NCI-H345 treated with DMSO at 0.1 percent for 48 hours (cell line): ENCODE results near the gene BMP5.

ENCODE experiments used
- DNase-seq: peaks from one replicate; lab custom pipeline; 2025; ENCODE audit not compliant: unreplicated experiment; lab: John Stamatoyannopoulos, UW

The BMP5 gene

GRCh38 chr6:55818482-55818881 lies 56.9 kb downstream of the BMP5 start:
- DNase-seq, result no peak

GRCh38 chr6:55812509-55812908 lies 62.9 kb downstream of the BMP5 start:
- no peak for DNase-seq

DNA sequence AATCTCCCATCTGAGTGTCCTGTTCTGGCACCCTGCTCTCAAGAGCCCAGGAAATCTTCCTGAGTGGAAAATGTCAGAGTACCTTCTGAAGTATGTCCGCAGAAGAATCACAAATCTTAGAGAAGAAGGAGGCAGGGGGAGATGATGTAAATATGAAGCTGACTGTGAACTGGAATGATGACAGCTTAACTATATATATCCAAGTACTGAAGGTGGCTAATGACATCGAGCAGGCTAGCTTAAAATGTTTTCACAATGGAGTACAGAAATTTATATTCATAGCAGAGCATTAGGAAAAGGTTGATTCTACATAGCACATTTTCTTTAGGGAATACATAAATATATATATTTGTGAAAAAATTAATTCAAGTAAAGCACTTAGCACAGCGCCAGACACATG lies 64.3 kb downstream of the BMP5 start:
- DNase-seq, result no peak

DNA sequence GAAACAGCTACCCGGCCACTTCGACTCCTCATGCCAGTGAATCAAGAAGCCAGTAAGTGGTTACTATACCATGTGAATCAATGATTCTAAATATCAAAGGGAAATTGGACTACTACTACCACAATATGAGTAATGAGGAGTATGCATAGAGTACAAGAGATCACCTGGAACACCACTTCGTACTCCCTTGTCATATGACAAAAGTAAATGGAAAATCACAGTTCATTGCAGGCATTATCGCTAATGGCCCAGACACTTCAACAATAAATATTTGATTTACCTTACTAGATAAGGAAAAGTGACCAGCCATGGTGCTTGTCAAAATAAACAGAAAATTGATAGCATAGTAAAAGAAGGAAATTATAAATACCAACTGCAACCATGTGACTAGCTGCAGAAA lies 73.1 kb downstream of the BMP5 start:
- no peak for DNase-seq

- DNase-seq, result no peak
These were observed 76.8 kb downstream of the BMP5 start for GRCh38 chr6:55798571-55798970.

DNA sequence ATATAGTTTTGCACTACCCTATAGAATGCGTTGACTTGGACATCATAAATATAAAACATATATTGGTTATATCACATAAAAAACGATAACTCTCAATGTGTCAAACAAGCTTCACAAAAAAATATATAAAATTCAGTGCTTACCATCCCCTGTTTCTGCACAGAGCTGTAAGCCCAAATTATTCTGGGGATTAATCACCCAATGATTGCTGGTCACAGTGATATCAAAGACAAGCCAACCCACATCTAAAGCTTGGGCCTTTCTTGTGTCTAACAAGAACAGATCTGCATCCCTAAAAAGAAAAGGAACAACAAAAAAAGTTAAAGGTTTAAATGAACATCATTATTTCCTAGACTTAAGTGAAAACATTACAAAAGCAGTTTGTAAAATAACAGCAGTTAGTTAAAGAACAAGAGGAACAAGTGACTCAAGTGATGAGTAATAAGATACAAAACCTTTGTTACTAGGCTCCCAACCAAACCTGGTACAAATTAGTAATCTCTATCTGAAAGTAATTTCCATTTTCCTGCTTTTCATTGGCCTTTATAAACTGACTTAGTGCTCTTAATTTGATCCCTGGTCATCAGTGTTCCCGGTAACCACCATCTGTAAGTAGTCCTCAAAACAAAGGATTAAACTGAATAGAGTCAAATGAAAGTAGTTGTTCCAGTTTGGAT lies 81.1 kb downstream of the BMP5 start:
- no peak for DNase-seq

- DNase-seq, result no peak
These were observed 90.1 kb downstream of the BMP5 start for GRCh38 chr6:55785273-55785672.

DNA sequence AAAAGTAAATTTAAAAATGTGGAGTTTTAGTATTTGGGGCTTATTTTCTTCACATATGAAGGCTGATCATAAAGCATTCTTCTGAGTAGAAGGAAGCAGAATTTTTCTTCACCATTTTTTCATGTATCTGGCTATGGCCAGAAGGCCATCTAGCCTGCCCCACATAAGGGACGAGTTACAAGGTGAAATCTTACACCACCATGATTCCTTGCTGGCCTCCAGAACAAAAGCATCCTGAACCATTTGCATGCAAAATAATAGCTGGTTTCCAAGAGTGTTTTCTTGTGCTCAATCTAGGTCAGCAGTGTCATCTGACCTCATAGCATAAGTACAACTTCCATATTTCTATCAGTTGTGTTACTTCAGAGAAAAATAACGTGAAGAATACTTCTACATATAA lies 93.1 kb downstream of the BMP5 start:
- DNase-seq, result no peak

DNA sequence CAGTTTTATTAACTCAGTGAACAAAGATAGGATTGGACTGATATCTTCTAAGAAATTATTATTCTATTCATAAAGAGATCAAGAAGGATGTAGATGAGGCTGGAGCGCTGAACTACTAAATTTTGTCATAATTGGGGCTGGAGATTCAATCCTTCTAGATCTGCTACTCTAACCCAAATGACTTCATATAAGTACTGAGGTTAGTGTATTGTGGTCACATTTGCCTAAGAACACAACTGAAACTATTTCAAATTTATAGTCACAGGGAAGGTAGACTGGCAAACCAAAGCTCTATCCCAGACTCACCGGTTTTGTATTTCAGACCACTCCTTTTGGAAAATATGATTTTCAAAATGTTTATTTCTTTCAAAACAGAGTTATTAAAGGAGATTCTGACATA lies 96.7 kb downstream of the BMP5 start:
- DNase-seq, result no peak

DNA sequence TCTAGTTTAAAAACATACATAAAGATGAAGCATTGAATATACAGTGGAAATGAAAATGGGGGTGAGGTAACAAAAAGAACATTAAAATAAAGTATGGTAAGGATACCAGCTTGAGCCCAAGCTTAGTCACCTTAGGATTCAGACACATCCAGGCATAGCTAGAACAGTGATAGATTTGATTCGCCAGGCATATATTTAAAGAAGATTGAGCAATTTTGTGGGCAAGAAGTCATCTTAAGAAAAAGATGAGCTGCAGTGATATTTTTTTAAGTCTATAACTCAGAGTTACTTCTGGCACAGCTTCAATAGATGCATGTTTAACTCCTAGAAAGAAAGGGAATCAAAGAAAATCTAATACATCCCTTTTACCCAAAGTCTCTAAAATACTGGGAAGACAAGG lies 97.9 kb downstream of the BMP5 start:
- no peak for DNase-seq

DNA sequence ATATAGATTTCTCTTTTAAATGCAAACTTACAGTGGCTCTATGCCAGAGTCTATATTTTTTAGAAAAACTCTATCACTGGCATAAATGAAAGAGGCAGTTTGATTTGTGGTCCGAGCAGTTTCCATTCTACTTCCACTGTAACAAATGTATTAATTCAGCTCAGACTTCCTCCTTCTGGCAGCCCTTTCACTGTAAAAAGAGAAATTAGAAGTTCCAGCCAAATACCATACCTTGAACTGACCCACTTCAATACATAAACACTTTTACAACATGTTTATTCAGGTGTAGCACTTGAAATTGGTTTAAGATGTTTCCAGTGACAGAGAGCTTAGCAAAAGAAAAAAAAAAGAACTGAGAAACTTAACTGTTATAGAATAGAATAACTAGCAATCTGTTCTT lies 99.3 kb downstream of the BMP5 start:
- no peak for DNase-seq

- DNase-seq, result no peak
These were observed 100.4 kb downstream of the BMP5 start for GRCh38 chr6:55775029-55775318.

- DNase-seq, result no peak
These were observed 100.9 kb downstream of the BMP5 start for GRCh38 chr6:55774286-55775028.

- DNase-seq, result no peak
These were observed 101.7 kb downstream of the BMP5 start for GRCh38 chr6:55773620-55774216.

- no peak for DNase-seq
These were observed 102.7 kb downstream of the BMP5 start for GRCh38 chr6:55772730-55773129.

- DNase-seq, result no peak
These were observed 115.9 kb downstream of the BMP5 start for GRCh38 chr6:55759536-55759935.

DNA sequence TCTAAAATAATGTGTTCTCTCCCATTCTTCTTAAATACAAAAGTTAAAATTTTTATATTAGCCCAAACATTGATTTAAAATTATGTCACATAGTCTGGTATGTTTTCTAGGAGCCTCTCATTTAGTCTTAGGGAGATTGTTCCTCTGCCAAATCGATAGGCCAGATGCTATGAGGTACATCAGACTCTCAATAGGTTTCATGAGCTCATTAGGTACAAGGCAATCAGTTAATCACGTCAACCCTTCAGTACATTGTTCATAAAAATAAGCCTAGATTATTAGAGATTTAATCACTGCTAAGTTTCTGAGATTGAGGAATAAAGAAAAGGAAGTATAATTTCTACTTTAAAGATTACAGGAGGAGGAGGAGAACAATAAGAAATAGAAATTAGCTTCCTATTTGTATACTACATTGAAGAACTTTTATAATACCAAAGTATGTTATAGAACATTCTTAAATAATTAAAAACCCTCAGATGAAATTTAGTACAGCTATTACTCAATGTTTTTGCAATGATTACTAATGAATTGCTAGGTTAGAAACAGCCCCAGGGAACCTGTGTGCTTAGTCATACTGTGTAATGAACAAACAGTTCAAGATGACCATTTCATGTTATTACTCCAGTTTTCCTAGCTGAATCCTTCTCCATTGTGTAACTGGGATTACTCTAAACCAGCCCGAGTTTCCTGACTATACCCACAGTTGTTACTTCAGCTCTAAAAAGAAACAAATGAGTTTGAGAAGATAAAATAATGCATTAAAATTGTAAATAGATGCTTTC lies 117.0 kb downstream of the BMP5 start:
- no peak for DNase-seq

GRCh38 chr6:55756531-55757031 lies 118.8 kb downstream of the BMP5 start:
- no peak for DNase-seq

GRCh38 chr6:55748880-55749279 lies 126.5 kb downstream of the BMP5 start:
- DNase-seq, result no peak

GRCh38 chr6:55746473-55746872 lies 128.9 kb downstream of the BMP5 start:
- no peak for DNase-seq

- no peak for DNase-seq
These were observed 141.1 kb downstream of the BMP5 start for GRCh38 chr6:55734256-55734655.

DNA sequence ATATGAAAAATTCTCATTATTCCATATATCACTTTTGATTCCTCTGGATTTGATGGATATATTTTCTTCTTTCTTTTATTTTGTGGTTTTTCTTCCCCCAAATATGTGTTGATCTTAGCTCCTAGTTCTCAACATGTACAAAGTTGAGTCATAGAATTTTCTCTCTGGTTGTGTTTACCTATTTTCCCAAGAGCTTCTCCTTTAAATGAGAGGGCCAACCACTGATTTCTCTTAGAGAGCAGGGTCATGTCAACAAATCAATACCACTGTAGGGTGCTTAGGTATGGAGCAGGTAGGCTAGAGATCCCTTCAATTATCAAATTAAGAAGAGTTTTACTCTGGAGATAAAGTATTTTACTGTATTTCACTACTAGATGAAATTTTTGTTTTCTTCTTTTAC lies 145.7 kb downstream of the BMP5 start:
- DNase-seq, result no peak
